COLO668 (cell line): ENCODE results near the gene ATP2B2.
"Not testable (repeated sequence)": the region's sequence is repeated elsewhere in the genome, so short reads cannot be mapped to it uniquely, and the experiment has no call there.

Source experiments
- DNase-seq: peaks from one replicate; lab custom pipeline; 2025; ENCODE audit not compliant: unreplicated experiment; lab: John Stamatoyannopoulos, UW

ATP2B2 gene

GRCh38 chr3:10505050-10505790 lies at the start of gene ATP2B2:
TSS of gene ATP2B2 (minus strand) at chr3:10505586. CDS start at chr3:10449543, 56,043 bp downstream.
- peak; percentile 34 for DNase-seq

- no peak for DNase-seq
Measured at GRCh38 chr3:10554746-10555145, 49.4 kb upstream of the ATP2B2 start.

GRCh38 chr3:10554236-10554611 lies 48.8 kb upstream of the ATP2B2 start:
- no peak for DNase-seq

- peak; percentile 0 for DNase-seq
Measured at GRCh38 chr3:10553591-10554235, 48.3 kb upstream of the ATP2B2 start.

GRCh38 chr3:10552631-10552943 lies 47.2 kb upstream of the ATP2B2 start:
- DNase-seq = no peak

GRCh38 chr3:10551821-10552630 lies 46.6 kb upstream of the ATP2B2 start:
- DNase-seq = peak; percentile 3

GRCh38 chr3:10551139-10551538 lies 45.8 kb upstream of the ATP2B2 start:
- no peak for DNase-seq

- DNase-seq = no peak
Measured at GRCh38 chr3:10550705-10551104, 45.3 kb upstream of the ATP2B2 start.

GRCh38 chr3:10549617-10550230 lies 44.3 kb upstream of the ATP2B2 start:
- DNase-seq = no peak

GRCh38 chr3:10548992-10549391 lies 43.6 kb upstream of the ATP2B2 start:
- DNase-seq = no peak

GRCh38 chr3:10547841-10548783 lies 42.7 kb upstream of the ATP2B2 start:
- no peak for DNase-seq

- no peak for DNase-seq
Measured at GRCh38 chr3:10547413-10547812, 42.0 kb upstream of the ATP2B2 start.

GRCh38 chr3:10546820-10547263 lies 41.5 kb upstream of the ATP2B2 start:
- DNase-seq = no peak

- DNase-seq = no peak
Measured at GRCh38 chr3:10546181-10546624, 40.8 kb upstream of the ATP2B2 start.

- DNase-seq = no peak
Measured at GRCh38 chr3:10542518-10542917, 37.1 kb upstream of the ATP2B2 start.

- not testable (repeated sequence) for DNase-seq
Measured at GRCh38 chr3:10540347-10540746, 35.0 kb upstream of the ATP2B2 start.

GRCh38 chr3:10534066-10534465 lies 28.7 kb upstream of the ATP2B2 start:
- DNase-seq = no peak

GRCh38 chr3:10533737-10534023 lies 28.3 kb upstream of the ATP2B2 start:
- no peak for DNase-seq

- no peak for DNase-seq
Measured at GRCh38 chr3:10532939-10533736, 27.8 kb upstream of the ATP2B2 start.

- DNase-seq = no peak
Measured at GRCh38 chr3:10531031-10531430, 25.6 kb upstream of the ATP2B2 start.
